Mesothelial cell of epicardium (in vitro differentiated cells): ENCODE results near the gene S100A5. TPM values are rescaled to one million over a fixed set of nuclear protein-coding genes. Genes with fewer than 3 reads are reported as not detected.

Experiments used
- DNase-seq, 2 experiments: peaks; one replicate each; pipeline ENCODE4 v3.0.0; 2021; ENCODE audit warnings: low spot score in 2 of 2; ENCODE audit not compliant: unreplicated experiment in 2 of 2
- H3K27ac Mint-ChIP-seq: 2 replicates; pipeline ENCODE4 v1.8.0; 2021; ENCODE audit warnings: mixed read lengths
- H3K27me3 Mint-ChIP-seq: 2 replicates; pipeline ENCODE4 v1.8.0; 2021; ENCODE audit warnings: low read depth, mixed read lengths
- H3K36me3 Mint-ChIP-seq: 2 replicates; pipeline ENCODE4 v1.8.0; 2021; ENCODE audit warnings: mixed read lengths
- H3K4me1 Mint-ChIP-seq: 2 replicates; pipeline ENCODE4 v1.8.0; 2021; ENCODE audit warnings: mixed read lengths
- H3K4me3 Mint-ChIP-seq: 2 replicates; pipeline ENCODE4 v1.8.0; 2021; ENCODE audit warnings: mild to moderate bottlenecking, moderate library complexity, mixed read lengths
- H3K9me3 Mint-ChIP-seq: 2 replicates; pipeline ENCODE4 v1.8.0; 2021; ENCODE audit warnings: mixed read lengths
- CTCF ChIP-seq: fragments of 200-600 bp; sonication (generic); IDR thresholded peaks from one replicate; pipeline ENCODE4 v1.5.0; 2021; ENCODE audit warnings: antibody characterized with exemption; ENCODE audit not compliant: unreplicated experiment
- total RNA-seq: library from RNA; stranded (reverse); gene quantifications from 3 replicates; pipeline ENCODE4 v1.2.1, GENCODE V29; 2021

Gene S100A5
- total RNA-seq, 1 donor from 2014 or later, result not detected

GRCh38 chr1:153506386-153506785 lies 34.3 kb downstream of the S100A5 start:
- peak overlapping the region; percentile 87 for H3K27ac Mint-ChIP-seq
- no peak for DNase-seq
- H3K27me3 Mint-ChIP-seq, result no peaks in the 10 kb centered on the region
- TF ChIP-seq CTCF, result no peak
- peaks cover 22% of the 10 kb centered on the region for H3K4me1 Mint-ChIP-seq
- no peak overlapping the region for H3K4me3 Mint-ChIP-seq
- H3K9me3 Mint-ChIP-seq, result no peaks in the 10 kb centered on the region
- H3K36me3 Mint-ChIP-seq, result no peaks in the 10 kb centered on the region

GRCh38 chr1:153505576-153505975 lies 35.2 kb downstream of the S100A5 start:
- H3K9me3 Mint-ChIP-seq, result no peaks in the 10 kb centered on the region
- no peak for DNase-seq

DNA sequence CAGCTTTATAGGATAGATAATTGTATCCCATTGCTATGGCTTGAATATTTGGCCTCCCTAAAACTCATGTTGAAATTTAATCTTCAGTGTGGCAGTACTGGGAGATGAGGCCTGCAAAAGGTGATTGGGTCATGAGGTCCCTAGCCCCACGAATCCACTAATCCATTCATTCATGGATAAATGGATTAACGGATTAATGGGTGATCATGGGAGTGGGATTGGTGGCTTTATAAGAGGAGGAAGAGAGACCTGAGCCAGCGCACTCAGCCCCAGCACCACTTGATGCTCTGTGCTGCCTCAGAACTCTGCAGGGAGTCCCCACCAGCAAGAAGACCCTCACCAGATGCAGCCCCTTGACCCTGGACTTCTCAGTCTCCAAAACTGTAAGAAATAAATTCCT lies 37.0 kb downstream of the S100A5 start:
- DNase-seq, result no peak
- peaks cover 18% of the 10 kb centered on the region for H3K4me1 Mint-ChIP-seq
- no peak overlapping the region for H3K4me3 Mint-ChIP-seq
- H3K36me3 Mint-ChIP-seq, result no peaks in the 10 kb centered on the region
- no peak overlapping the region for H3K27ac Mint-ChIP-seq
- TF ChIP-seq CTCF, result no peak
- H3K27me3 Mint-ChIP-seq, result no peaks in the 10 kb centered on the region
- no peaks in the 10 kb centered on the region for H3K9me3 Mint-ChIP-seq

More at GRCh38 chr1:153505576-153505975, 35.2 kb downstream of the S100A5 start:
- TF ChIP-seq CTCF, result no peak
- no peak overlapping the region for H3K27ac Mint-ChIP-seq
- H3K36me3 Mint-ChIP-seq, result no peaks in the 10 kb centered on the region
- H3K27me3 Mint-ChIP-seq, result no peaks in the 10 kb centered on the region
- H3K4me3 Mint-ChIP-seq, result no peak overlapping the region
- H3K4me1 Mint-ChIP-seq, result peaks cover 18% of the 10 kb centered on the region

- Mint-ChIP-seq H3K27ac (no peak overlapping the region), H3K4me1 (peaks cover 19% of the 10 kb centered on the region), H3K9me3 (no peaks in the 10 kb centered on the region), H3K36me3 (no peaks in the 10 kb centered on the region), H3K27me3 (no peaks in the 10 kb centered on the region), H3K4me3 (no peak overlapping the region)
- no peak for DNase-seq
- no peak for TF ChIP-seq CTCF
Observed at GRCh38 chr1:153498746-153499145, 42.0 kb downstream of the S100A5 start.

DNA sequence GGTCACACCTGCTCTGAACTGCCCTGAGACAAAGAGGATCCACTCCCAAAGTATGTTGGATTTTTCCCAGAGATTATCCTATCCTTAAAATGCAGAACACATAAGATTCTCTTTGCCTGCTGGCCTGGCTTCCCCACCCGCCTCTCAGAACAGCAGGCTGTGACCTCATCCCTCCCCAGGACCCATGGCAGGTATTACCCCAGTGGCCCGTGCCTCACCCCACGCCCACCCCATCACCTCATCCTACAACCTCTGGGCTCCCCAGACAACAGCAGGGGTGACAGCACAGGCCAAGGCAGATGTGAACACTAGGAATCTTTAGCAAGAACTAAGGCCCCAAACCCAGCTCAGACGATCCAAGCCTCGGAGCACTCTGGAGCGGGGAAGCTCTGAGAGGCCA lies 45.2 kb downstream of the S100A5 start:
- Mint-ChIP-seq H3K36me3 (no peaks in the 10 kb centered on the region), H3K9me3 (no peaks in the 10 kb centered on the region), H3K4me3 (no peak overlapping the region), H3K27me3 (no peaks in the 10 kb centered on the region), H3K4me1 (peaks cover 39% of the 10 kb centered on the region), H3K27ac (no peak overlapping the region)
- DNase-seq, result no peak
- TF ChIP-seq CTCF, result no peak

DNA sequence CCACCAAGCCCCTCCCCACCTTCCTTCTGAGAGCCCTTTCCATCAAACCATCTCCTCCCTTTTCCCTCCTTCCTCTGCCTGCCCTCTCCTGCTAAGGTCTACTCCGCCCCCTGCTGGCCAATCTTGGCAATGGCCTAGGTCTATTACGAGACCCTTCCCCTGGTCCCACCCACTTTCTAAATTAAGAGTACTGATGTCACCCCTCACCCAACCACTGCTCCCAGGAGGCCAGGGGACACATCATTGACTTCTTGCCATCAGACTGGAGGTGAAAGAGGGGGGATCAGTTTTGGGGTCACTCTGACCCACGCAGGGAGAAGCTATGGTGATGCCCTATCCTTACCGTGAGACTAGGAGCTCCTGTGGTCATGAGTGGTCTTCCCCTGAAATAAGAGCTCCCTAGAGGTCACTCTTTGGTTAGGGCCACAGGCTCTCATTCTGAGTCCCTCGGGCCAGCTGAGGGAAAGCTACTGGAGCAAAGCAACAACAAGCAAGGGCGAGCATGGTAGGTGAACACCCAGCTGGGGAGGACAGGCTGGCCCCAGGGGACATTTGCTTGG lies 45.7 kb downstream of the S100A5 start:
- Mint-ChIP-seq H3K27ac (no peak overlapping the region), H3K4me1 (peaks cover 43% of the 10 kb centered on the region), H3K9me3 (no peaks in the 10 kb centered on the region), H3K4me3 (no peak overlapping the region), H3K36me3 (no peaks in the 10 kb centered on the region), H3K27me3 (no peaks in the 10 kb centered on the region)
- peak; percentile 95 for TF ChIP-seq CTCF
- peak; percentile 84 to 94 for DNase-seq
